GM21576 (cell line): ENCODE measurements around the gene TAF1D.
"Not testable (repeated sequence)": the region's sequence is repeated elsewhere in the genome, so short reads cannot be mapped to it uniquely, and the experiment has no call there.

Experiments
- ATAC-seq: cut with Tn5 transposase; IDR thresholded peaks from one replicate; pipeline ENCODE4 v1.9.1; 2021; ENCODE audit warnings: mild to moderate bottlenecking, moderate library complexity; ENCODE audit not compliant: unreplicated experiment

Gene TAF1D

DNA sequence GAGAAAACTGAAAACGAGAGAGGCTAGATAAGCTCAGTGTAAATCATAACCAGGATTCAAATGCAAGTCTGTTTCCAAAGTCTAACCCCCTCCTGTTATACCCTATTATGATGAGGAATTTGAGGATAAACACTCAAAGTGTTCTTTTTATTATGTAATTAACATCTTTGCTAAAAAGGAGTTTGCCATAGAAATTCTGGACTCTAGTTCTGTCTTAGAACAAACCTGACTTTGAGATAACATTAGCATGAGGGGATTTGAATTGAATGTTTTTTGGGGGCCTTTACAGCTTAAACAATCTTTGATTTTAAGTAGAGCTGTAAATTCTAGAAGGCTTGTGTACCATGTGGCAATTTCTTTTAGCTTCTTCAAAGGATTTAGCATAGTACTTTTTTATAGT, 9.7 kb upstream of the TAF1D start:
- ATAC-seq = no peak

- peak; percentile 71 for ATAC-seq
Measured at GRCh38 chr11:93747122-93747521, 5.8 kb upstream of the TAF1D start.

GRCh38 chr11:93746101-93746500, 4.8 kb upstream of the TAF1D start:
- no peak for ATAC-seq

GRCh38 chr11:93745005-93745755, 3.9 kb upstream of the TAF1D start:
- ATAC-seq = not testable (repeated sequence)

GRCh38 chr11:93744669-93745004, 3.3 kb upstream of the TAF1D start:
- no peak for ATAC-seq

GRCh38 chr11:93743291-93743690, 2.0 kb upstream of the TAF1D start:
- ATAC-seq = no peak

DNA sequence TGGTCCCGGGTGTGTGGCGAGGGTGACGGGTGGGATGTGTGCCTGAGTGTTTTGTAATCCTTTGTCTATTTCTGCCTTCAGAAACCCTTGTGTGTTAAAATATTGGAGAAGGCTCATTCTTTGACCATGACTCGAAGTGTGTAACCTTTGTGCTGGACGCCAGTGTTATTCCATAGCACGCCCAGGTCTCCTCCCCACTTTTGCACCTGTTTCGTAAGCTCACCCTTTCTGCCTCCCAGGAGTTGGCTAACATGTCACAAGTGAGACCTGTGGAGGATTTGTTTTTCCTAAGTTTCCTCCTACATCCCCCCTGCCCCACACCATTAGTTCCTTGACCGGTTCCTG, 559 bp upstream of the TAF1D start:
- peak; percentile 7 for ATAC-seq

DNA sequence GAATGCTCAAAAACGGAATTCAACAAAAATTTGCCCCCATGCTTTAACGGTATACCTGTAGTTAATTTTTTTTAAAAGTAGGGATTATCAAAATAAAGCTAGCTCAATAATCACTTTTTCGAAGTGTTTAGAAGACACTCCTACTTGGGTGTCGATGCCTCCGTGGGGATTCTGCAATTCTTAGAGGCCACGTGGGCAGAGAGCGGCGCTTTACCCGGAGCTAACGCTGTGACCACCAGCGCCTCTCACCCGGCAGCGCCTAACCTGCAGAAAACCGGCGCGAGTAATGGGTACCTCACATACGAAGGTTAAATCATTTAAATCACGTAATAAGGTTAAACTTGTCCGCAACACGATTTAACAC, 583 bp downstream of the TAF1D start:
- ATAC-seq = peak; percentile 28

DNA sequence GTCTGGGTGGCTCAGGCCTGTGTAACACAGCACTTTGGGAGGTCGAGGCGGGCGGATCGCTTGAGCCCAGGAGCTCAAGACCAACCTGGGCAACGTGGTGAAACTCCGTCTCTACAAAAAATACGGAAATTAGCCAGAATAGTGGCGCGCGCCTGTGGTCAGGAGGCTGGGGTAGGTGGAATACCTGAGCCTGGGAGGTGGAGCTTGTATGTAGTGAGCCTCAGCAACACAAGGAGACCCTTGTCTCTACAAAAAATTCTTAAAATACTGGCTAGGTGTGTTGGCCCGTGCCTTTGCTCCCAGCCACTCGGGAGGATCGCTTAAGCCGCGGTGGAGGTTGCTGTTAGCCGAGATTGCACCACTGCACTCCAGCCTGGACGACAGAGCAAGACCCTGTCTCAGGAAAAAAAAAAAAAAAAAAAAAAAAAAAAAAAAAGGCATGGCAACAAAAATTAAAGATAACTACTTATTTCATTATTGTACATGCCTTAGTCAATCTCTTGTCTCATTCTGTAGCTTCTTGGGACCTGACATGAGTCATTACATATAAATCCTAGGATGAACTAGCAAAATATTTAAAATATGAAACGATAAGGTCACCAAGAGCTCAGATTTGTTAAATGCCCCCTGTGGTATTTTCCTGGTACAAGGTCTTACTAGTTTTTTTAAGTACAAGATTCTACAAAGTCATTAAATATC, 1.1 kb downstream of the TAF1D start:
- ATAC-seq = no peak

GRCh38 chr11:93738647-93739081, 2.6 kb downstream of the TAF1D start:
- no peak for ATAC-seq

DNA sequence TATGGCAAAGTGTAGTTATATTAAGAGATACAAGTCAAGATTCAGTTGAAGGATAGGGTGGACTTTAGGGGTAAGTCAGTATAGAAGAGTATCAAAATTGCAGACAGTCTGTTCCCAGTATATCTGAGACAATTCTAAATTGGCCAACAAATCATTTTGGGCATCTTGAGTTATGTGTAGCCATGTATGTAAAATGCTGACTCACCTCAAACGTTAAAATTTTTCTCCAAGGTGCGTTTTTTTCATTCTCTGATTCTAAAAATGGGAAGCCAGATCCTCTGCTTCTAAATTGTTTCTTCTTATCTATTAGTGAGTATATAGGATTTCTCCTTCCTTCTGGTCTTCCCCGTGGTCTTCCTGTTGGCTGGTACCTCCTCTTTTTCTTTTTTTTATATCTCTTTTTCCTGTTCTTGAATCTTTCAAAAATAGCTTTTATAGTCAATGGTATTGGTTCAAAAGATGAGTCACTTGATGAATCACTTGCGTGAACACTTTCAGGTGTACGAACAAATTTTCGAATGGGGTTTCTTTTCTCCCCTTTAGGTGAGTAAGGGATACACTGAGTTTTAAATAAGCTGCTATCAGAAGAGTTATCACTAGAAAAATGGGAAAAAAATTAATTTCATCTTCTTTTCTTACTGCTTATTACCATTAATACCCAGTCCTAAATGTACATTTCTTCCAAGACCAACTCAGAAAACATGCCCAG, 3.2 kb downstream of the TAF1D start:
- ATAC-seq = no peak

GRCh38 chr11:93736129-93736528, 5.2 kb downstream of the TAF1D start:
- ATAC-seq = no peak

DNA sequence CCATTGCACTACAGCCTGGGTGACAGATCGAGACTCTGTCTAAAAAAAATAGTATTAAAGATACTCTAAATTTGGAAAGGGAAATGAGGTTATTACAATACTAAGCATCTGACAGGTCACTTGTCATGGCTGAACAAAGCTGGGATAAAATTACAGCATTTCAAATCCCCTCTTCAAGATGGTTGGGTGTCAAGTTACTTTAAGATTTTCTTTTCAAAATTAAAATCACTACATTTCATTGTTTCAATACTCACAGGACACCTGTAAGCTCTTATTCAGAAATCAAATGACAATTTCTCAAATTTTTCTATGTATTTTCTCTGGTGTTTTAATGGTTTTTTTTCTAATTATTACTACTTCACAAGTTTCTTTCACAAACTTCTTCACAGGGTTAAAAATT, 5.7 kb downstream of the TAF1D start:
- ATAC-seq = no peak

DNA sequence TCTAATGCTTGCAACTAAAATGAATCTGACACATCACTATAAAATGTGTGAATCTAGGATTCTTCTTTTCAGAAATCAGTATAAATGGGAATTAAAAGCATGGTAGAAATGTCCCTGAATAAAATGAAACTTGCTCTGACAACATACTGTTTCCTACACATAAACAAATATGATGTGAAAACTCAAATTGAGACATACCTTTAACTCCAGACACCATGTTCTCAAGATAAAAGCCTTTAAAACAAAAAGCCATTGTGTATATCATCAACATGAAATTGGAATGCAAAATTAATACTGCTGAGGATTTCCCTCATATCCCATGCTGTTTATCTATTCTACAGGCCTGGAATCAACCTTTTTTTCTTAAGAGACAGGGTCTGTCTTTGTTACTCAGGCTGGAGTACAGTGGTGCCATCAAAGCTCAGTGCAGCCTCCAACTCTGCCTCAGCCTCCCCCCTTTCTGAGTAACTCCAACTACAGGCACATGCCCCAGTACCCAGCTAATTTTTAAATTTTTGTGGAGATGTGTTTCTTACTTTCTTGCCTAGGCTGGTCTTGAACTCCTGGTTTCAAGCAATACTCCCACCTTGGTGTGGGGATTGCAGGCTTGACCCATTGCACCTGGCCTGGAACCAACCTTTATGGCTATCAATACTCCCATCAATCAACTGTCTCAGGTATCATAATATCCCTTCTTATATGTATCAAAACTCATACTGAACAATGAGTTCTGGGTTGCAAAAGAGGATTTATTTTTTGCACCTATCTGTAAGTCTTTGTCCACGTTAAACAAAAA, 6.7 kb downstream of the TAF1D start:
- ATAC-seq = no peak

DNA sequence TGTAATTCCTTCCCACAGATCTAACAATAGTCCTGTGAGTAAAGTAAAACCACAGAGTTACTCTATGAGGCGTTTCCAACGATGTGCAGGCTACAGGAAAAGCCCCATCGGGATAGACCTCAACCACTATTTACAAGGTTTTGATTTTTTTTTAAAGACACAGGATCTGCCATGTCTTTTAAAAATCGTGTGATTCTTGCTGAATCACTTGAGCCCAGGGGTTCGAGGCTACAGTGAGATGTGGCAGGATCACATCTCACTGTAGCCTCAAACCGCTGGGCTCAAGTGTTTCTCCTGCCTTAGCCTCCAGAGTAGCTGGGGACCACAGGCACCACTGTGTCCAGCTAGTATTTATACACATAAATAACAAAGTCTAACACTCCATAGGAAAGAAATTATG, 7.8 kb downstream of the TAF1D start:
- ATAC-seq = no peak

DNA sequence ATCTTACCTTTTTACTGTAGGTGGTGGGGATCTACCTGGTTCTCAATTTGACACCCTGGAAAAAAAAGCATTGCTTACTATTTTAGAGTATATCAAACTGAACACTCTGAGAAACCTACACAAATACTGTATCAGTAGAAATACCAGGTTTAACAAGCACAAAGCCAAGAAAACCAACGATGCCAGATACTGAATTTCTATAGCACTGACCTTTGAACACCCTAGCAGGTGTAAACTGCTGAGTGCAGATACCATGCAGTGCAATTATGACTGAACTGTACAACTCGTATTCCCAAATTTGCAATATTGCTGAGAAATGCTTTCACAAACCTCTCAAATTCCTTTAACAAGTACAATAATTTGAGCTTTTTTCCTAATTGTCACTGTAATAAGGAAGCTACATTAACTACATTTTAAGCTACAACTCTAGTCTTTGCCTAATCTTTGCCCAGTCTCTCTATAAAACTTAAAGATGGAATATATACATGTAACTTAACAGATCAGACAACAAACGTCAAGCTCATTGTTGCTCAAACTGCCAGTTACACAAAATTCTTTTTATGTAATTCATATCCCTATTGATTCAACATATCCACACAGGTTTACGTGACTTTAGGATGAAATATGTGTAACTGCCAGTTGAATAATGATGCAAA, 8.9 kb downstream of the TAF1D start:
- ATAC-seq = no peak

- no peak for ATAC-seq
Measured at GRCh38 chr11:93730108-93731107, 10.9 kb downstream of the TAF1D start.

- no peak for ATAC-seq
Measured at GRCh38 chr11:93729129-93729616, 12.1 kb downstream of the TAF1D start.

DNA sequence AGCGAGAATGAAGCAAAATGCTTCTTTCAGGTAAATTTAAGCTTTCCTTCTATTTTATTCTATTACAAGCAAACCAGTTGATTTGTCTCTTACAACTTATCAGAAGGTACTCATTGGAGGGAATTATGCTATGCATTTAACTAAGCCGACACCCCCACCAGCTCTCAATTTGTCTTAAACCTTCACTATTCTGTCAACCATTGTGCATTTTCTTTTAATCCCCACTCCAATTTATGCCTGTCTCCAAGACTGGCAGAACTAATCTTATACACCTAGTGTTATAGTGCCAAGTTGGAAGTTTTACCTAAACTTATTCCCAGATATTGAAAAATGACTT, 12.5 kb downstream of the TAF1D start:
- ATAC-seq = no peak
